AG08396 (cell line): ENCODE results near the gene CASQ1.

Source experiments
- DNase-seq: peaks from one replicate; pipeline ENCODE4 v3.0.0; 2012; ENCODE audit warnings: low spot score, mixed read lengths

The CASQ1 gene

DNA sequence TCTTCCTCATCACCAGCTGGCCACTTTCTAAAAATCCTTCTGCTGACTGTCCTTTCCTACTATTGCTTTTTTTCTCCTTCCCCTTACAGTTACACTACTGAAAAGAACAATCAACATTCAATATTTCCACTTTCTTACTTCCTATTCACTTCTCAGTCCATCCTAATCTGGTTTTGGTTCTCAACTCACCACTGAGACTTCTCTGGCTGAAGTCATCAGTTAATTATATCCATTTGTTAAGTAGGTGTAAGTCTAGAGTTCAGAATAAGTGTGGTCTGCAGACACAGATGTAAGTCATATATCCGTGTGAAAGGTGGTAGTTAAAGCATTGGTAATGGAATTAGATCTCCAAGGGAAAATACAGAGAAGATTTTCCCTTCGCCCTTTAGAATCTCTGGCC is 36.2 kb downstream of the CASQ1 start:
- no peak for DNase-seq

DNA sequence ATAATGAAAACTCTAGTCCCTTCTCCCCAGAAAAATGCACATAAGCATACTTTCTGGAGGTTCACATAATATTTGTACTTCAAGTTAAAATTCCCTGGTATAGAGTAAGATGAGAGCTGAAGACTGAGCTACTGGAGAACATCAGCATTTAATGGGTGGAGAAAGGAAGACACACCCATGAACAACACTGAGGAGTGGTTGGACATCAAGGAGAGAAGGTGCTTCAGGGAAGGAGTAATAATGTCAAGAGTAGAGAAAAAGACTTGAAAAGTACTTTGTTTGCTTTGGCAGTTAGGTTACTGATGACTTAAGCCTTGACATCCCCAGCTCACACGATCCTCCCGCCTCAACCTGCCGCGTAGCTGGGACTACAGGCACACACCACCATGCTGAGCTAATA is 36.7 kb downstream of the CASQ1 start:
- DNase-seq: no peak

DNA sequence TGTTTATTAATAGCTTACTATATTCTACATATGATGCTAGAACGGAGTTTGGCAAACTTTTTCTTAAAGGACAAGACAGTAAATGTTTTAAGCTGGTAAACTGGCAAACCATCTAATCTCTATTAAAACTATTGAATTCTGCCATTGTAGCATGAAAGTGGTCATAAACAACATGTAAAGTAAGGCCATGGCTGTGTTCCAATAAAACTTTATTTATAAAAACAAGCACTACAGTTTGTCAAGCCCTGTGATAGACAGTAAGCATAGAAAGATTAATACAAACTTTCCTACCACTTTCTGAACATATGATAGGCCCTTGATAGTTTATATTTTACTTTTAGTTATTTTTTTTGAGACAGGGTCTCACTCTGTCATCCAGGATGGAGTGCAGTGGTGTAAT is 37.2 kb downstream of the CASQ1 start:
- DNase-seq: no peak

DNA sequence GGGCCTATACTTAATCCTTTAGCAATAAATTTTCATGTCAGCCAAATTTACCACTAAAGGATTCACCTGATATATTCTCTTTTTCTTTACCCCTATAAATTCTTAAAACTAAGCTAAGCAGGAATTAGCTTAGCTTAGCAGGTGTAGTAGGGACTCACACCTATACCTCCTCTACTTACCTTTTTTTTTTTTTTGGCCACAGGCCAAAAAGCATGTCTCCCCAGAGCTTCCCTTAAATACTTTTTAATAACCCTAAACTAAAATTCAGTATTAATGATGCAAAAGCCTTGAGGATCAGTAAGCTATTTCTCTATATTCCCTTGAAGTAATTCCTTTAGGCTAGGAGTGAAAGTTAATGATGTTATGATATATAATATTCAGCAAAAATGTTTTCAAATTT is 38.1 kb downstream of the CASQ1 start:
- DNase-seq: no peak

DNA sequence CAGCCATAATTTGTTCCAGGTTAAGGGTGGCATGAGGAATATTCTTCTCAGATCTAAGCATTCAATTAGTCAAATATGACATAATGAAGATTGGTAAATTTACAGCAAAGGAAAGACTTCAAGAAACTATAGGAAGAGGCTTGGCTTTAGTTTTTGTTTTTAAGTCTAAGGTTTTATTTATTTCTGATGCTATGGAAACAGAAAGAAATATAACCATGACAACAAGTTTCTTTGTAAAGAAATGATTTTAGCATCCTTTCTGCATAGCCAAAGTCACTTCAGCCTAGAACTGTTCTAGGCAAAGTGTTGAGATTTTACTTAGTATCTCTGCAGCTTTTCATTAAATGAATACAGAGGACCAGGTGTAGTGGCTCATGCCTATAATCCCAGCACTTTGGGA is 42.5 kb downstream of the CASQ1 start:
- no peak for DNase-seq

DNA sequence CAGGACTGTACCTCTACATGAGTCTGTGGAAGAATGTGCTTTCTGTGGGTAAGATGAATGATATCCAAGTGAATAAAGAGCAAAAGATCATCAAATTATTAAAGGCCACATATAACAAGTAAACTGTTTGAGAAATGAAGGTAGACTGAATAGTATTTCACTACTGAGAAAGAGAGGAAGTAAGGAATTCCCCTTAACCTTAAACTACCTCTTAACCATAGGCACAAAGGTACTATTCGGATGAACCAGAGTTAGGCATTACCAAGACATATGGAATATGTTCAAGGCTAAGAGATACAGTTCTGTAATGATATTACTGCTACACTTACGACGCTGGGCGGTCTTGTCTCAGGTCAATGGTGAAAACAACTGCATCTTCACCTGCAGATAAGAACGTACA is 46.4 kb downstream of the CASQ1 start:
- DNase-seq: no peak

DNA sequence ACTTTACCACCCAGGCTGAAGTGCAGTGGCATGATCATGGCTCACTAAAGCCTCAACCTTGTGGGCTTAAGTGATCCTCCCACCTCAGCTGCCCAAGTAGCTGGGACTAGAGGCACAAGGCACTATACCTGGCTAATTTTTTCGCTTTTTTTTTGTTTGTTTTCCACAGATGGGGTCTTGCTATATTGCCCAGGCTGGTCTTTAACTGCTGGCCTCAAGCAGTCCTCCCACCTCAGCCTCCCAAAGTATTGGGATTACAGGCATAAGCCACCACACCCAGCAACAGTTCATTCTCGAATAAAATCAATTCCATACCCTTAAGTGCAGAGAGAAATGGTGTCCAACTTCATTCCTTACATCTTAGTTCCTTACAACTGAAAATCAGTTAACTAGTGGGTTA is 47.2 kb downstream of the CASQ1 start:
- no peak for DNase-seq

DNA sequence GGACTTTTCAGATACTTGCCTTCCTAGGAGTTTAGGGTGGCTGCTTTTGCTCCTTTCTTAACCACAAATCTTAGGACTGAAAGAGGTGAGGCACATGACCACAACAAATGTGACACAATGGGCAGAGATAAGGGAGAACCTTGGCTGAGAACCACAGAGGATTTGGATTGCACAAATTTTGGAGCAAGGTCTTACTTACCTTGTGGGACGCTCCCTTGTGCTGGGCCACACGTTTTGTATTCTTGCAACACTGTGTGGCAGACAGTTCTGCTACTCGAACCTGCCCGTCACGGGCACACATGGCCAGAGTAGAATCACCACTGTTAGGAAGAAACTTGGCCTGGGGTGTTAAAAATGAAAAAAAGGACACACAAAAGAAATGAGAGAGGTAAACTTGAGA is 48.0 kb downstream of the CASQ1 start:
- no peak for DNase-seq

DNA sequence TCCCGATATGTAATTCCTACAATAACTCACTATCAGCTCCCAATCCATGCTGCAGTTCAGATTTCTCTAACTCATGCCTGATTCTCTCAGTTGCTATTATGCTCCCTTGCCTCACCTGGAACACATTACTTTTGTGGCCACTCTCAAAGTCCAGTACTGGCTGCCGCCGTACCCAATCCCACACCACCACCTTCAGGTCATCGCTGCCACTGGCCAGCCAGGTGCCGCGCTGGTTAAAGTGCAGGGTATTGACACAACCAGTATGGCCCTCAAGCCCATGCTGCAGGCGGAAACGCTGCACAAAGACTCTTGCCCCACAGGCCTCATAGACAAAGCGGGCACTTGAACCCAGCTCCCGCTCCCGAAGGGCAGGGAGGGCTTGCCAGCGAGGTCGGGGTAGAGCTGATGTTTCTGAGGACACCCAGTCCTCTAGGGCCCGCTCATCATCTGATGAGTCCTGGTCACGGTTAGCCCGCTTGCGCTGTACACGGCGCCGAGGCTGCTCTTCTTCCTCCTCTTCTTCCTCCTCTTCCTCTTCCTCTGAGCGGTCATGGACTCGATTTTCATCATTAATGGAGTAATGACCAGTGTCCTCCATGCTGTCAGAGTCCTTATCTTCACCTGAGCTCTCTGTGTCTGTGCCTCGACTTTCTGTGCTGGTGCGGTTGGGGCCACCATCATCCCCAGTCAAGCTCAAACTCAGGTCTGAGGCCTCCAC is 49.4 kb downstream of the CASQ1 start:
- DNase-seq: no peak

DNA sequence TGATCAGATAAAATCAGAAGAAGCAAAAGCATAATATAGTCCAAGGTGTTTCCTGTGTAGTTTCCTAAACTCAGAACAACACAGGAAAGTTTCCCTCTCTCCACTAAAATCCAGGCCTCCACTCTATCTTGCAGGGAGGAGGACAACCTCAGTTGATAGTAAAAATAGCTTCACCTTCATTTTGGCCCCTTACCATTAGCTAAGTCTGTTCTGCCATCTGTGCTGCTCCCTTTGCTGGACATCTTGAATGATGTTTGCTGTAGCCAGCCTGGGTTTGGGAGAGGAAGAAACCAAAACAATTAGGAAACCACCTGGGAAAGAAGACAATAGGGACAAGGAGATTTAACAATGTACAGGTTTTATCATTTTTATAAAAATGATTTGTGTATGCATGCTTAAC is 53.4 kb downstream of the CASQ1 start:
- DNase-seq: no peak

DNA sequence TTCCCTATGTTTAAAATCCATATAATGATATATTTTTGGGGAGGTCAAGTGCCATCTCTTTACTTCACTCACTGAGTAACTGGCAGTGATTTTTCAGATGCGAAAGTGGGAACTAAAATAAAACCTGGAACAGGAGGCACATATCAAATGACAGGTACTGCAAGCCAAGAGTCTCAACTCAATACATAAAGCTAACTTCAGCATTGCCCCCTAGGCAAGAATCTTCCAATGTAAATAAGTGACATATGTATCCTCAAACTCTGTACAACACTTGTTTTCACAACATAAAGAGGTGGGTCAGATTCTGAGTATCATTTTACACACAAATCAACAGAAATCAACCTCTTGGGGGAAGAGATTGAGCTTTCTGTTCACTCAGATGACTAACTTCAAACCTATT is 53.8 kb downstream of the CASQ1 start:
- no peak for DNase-seq

DNA sequence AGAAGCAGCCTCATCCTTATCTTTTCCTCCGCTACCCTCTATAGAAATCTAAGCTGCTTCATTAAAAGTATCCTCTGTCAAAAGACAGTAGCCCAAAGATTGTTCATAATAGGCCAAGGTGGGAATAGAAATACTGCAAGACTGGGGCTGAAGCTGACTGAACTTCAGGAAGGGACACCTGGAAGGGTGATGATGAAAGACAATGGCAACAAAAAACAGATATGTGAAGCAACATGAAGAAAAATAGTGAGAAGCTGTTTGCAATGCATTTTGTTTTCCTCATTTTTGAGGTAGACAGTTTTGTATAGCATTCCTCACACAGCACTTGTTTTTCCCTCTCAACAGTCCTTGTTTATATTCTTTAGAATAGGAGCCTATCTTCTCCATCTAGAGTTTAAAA is 55.1 kb downstream of the CASQ1 start:
- DNase-seq: no peak

DNA sequence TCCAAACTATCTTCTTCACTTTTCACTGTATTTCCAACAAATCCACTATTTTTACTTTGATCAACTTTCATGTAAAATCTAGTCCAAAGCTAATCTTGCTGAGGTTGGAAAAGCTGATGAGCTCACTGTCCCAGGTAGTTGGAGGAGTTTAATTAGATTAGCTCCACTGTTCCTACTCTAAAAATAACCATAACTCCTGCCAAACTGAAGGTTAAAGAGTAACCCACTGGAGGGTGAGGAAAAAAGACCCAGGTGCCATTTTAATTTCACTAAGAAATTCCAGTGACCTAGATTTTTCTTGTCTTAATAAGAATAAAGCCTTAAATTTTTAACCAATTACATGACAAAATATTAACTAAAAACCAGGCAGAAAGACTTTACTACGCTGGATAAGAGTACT is 56.7 kb downstream of the CASQ1 start:
- no peak for DNase-seq

DNA sequence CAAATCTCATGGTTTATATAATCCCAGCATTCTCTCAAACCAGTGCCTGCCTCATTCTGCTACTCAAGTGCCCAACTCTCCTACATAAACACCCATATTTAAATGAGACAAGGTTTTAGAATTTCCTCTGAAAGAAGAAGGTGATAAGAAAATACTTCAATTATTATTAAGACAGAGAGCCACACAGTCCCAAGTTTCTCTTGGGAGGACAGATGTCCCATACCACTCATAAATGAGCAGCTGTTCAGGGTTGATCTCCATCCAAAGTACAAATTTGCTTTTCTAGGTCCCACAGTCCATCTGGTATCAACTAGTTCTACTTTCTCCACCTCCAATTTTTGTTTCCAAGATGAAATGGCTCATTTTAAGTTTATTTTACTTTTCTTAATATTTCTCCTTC is 60.6 kb downstream of the CASQ1 start:
- no peak for DNase-seq
